ENCODE data around the gene ACAA2.

DNA sequence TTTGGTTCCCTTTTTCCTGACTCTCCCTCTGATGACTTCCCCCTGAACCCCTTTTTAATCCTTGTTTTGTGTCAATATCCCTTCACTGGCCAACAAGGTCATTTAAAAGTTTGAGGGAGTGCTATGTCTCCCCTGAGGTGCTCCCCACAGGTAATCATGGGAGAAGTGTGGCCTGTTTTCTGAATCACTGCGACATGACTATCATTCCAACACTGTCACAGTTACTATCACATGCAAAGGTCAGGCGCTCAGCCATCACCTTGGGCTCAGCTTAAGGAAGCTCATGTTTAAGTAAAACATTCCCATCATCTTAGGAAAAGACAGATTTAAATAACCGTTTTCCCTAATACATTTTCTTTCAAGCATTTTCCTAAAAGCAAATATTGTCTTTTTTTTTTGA lies 20.9 kb upstream of the ACAA2 start:
- TF ChIP-seq CTCF (IDR thresholded peaks at IDR 0.05), result no peak
- no peak for TF ChIP-seq POLR2A (IDR thresholded peaks at IDR 0.05)
